Endodermal cell (in vitro differentiated cells): ENCODE measurements around the gene YWHAE. TPM values are rescaled to one million over a fixed set of nuclear protein-coding genes. Genes with fewer than 3 reads are reported as not detected.

ENCODE experiments used
- DNase-seq: peaks from one replicate; pipeline ENCODE4 v3.0.0-alpha.2; 2017
- H3K27ac ChIP-seq: 2 replicates; pipeline ENCODE4 v1.5.1; 2013; ENCODE audit warnings: mild to moderate bottlenecking, low read depth, low read length, moderate library complexity
- H3K27me3 ChIP-seq: 2 replicates; pipeline ENCODE4 v1.6.1; 2013; ENCODE audit warnings: mild to moderate bottlenecking, low read length, moderate library complexity; ENCODE audit not compliant: insufficient read depth, control insufficient read depth, poor library complexity, severe bottlenecking
- H3K36me3 ChIP-seq: 2 replicates; pipeline ENCODE4 v1.7.0; 2013; ENCODE audit warnings: mild to moderate bottlenecking, low read length, moderate library complexity; ENCODE audit not compliant: control insufficient read depth, insufficient read depth
- H3K4me1 ChIP-seq: one replicate; pipeline ENCODE4 v1.7.0; 2013; ENCODE audit warnings: low read length; ENCODE audit not compliant: control insufficient read depth, insufficient read depth
- H3K4me3 ChIP-seq: 2 replicates; pipeline ENCODE4 v1.5.1; 2013; ENCODE audit warnings: mild to moderate bottlenecking, low read length, moderate library complexity
- H3K9ac ChIP-seq: 2 replicates; pipeline ENCODE4 v1.6.1; 2013; ENCODE audit warnings: mild to moderate bottlenecking, low read length, moderate library complexity; ENCODE audit not compliant: poor library complexity, severe bottlenecking; ENCODE audit errors: extremely low read depth
- H3K9me3 ChIP-seq: 2 replicates; pipeline ENCODE4 v1.6.1; 2013; ENCODE audit warnings: mild to moderate bottlenecking, low read length, moderate library complexity; ENCODE audit not compliant: control insufficient read depth
- H3K27ac Mint-ChIP-seq: 2 replicates; pipeline ENCODE4 v1.8.0; 2020; ENCODE audit warnings: mixed read lengths
- H3K27me3 Mint-ChIP-seq: 2 replicates; pipeline ENCODE4 v1.8.0; 2021; ENCODE audit warnings: mild to moderate bottlenecking, mixed read lengths; ENCODE audit not compliant: insufficient read depth
- H3K36me3 Mint-ChIP-seq: 2 replicates; pipeline ENCODE4 v1.8.0; 2020; ENCODE audit warnings: low read depth, mixed read lengths
- H3K4me1 Mint-ChIP-seq: 2 replicates; pipeline ENCODE4 v1.8.0; 2020; ENCODE audit warnings: mixed read lengths
- H3K4me3 Mint-ChIP-seq: 2 replicates; pipeline ENCODE4 v1.8.0; 2020; ENCODE audit warnings: mild to moderate bottlenecking, moderate library complexity, mixed read lengths
- H3K9me3 Mint-ChIP-seq: 2 replicates; pipeline ENCODE4 v1.8.0; 2020; ENCODE audit warnings: mild to moderate bottlenecking, mixed read lengths
- CTCF ChIP-seq: fragments of 200-600 bp; sonication (generic); conservative IDR thresholded peaks from 2 replicates; pipeline ENCODE4 v1.5.0; 2021; ENCODE audit warnings: antibody characterized with exemption, mild to moderate bottlenecking
- WGBS, 2 experiments: methylation state at CpG; one replicate each; pipeline versions ENCODE4 v1.1.5 to v1.1.7; 2013; ENCODE audit warnings: missing lambda C conversion rate in 2 of 2, mixed read lengths in 1 of 2; ENCODE audit not compliant: insufficient coverage in 1 of 2, insufficient read length in 1 of 2; 5-methylcytosine and 5-hydroxymethylcytosine counted together
- total RNA-seq, 2 donors: library from RNA; stranded (reverse); fragmentation: NEBNext Ultra II Directional in 1 of 2; extraction: Animal tissue kit (Norgen Biotek cat#: 25700) in 1 of 2; gene quantifications; 2 replicates in 1 of 2; 3 replicates in 1 of 2; pipeline ENCODE4 v1.2.1, GENCODE V29; 2021

The YWHAE gene
- total RNA-seq, 2 donors from 2014 or later, result 1,225 to 1,349 TPM

- H3K27ac ChIP-seq, result no peak overlapping the region
- Mint-ChIP-seq H3K27me3 (no peaks in the 10 kb centered on the region), H3K27ac (peak overlapping the region; percentile 57), H3K9me3 (no peaks in the 10 kb centered on the region), H3K36me3 (peaks cover 35% of the 10 kb centered on the region), H3K4me1 (peaks cover 30% of the 10 kb centered on the region), H3K4me3 (no peak overlapping the region)
- DNase-seq, result no peak
- no peak for TF ChIP-seq CTCF
- no peaks in the 10 kb centered on the region for H3K27me3 ChIP-seq
- no peaks in the 10 kb centered on the region for H3K9me3 ChIP-seq
- H3K4me1 ChIP-seq, result no peaks in the 10 kb centered on the region
- H3K4me3 ChIP-seq, result no peak overlapping the region
- H3K36me3 ChIP-seq, result peaks cover 82% of the 10 kb centered on the region
- 96 to 100% methylated on average over 3 to 5 of the region's 5 CpGs for WGBS, 2 experiments
- no peak overlapping the region for H3K9ac ChIP-seq
Measured at GRCh38 chr17:1376061-1376460, 24.0 kb downstream of the YWHAE start.

GRCh38 chr17:1375615-1376014 is 24.4 kb downstream of the YWHAE start:
- Mint-ChIP-seq H3K4me1 (peaks cover 30% of the 10 kb centered on the region), H3K27ac (peak overlapping the region; percentile 57), H3K27me3 (no peaks in the 10 kb centered on the region), H3K9me3 (no peaks in the 10 kb centered on the region), H3K4me3 (no peak overlapping the region), H3K36me3 (peaks cover 38% of the 10 kb centered on the region)
- WGBS, 2 experiments, result 48 to 75% methylated on average over 1 to 2 of the region's 2 CpGs
- no peak for DNase-seq
- H3K27ac ChIP-seq, result no peak overlapping the region
- no peak for TF ChIP-seq CTCF
- no peaks in the 10 kb centered on the region for H3K4me1 ChIP-seq
- no peaks in the 10 kb centered on the region for H3K9me3 ChIP-seq
- peak overlapping the region; percentile 4 for H3K4me3 ChIP-seq
- H3K27me3 ChIP-seq, result no peaks in the 10 kb centered on the region
- no peak overlapping the region for H3K9ac ChIP-seq
- H3K36me3 ChIP-seq, result peaks cover 81% of the 10 kb centered on the region

- H3K9me3 ChIP-seq, result no peaks in the 10 kb centered on the region
- Mint-ChIP-seq H3K4me3 (no peak overlapping the region), H3K27me3 (no peaks in the 10 kb centered on the region), H3K9me3 (no peaks in the 10 kb centered on the region), H3K4me1 (peaks cover 27% of the 10 kb centered on the region), H3K27ac (peak overlapping the region; percentile 48), H3K36me3 (peaks cover 36% of the 10 kb centered on the region)
- no peaks in the 10 kb centered on the region for H3K27me3 ChIP-seq
- H3K9ac ChIP-seq, result no peak overlapping the region
- no peak for DNase-seq
- 95 to 96% methylated on average over 7 to 9 of the region's 10 CpGs for WGBS, 2 experiments
- no peaks in the 10 kb centered on the region for H3K4me1 ChIP-seq
- H3K36me3 ChIP-seq, result peaks cover 79% of the 10 kb centered on the region
- H3K27ac ChIP-seq, result no peak overlapping the region
- no peak overlapping the region for H3K4me3 ChIP-seq
- TF ChIP-seq CTCF, result no peak
Measured at GRCh38 chr17:1374431-1375177, 25.4 kb downstream of the YWHAE start.
